Small intestine (tissue), 7 donors: Measurements from ENCODE around the gene SUPT3H. TPM values are rescaled to one million over a fixed set of nuclear protein-coding genes. Genes with fewer than 3 reads are reported as not detected.

Experiments used
- DNase-seq, 2 donors: peaks; one replicate each; pipeline versions ENCODE4 v3.0.0 to v3.0.0-alpha.2; 2013
- FAIRE-seq: peaks from 2 replicates; lab custom pipeline; 2012; peaks lifted over from hg19 to GRCh38; lab: Jason Lieb, UNC
- H3K27ac ChIP-seq, 3 donors: one replicate each; pipeline ENCODE4 v1.5.1; 2013; ENCODE audit warnings: low read length in 2 of 3, mild to moderate bottlenecking in 2 of 3, control low read depth in 1 of 3, inconsistent platforms in 1 of 3, low read depth in 1 of 3, moderate library complexity in 1 of 3
- H3K27me3 ChIP-seq, 3 donors: one replicate each; pipeline ENCODE4 v1.6.1; 2013; ENCODE audit warnings: low read length in 3 of 3, inconsistent platforms in 1 of 3; ENCODE audit not compliant: control insufficient read depth in 3 of 3, insufficient read depth in 3 of 3
- H3K36me3 ChIP-seq, 3 donors: one replicate each; pipeline ENCODE4 v1.6.1; 2013; ENCODE audit warnings: low read length in 3 of 3, inconsistent platforms in 1 of 3, low read depth in 1 of 3, mild to moderate bottlenecking in 1 of 3, moderate library complexity in 1 of 3; ENCODE audit not compliant: control insufficient read depth in 3 of 3, insufficient read depth in 2 of 3
- H3K4me1 ChIP-seq, 3 donors: one replicate each; pipeline ENCODE4 v1.6.1; 2013; ENCODE audit warnings: low read length in 2 of 3, inconsistent platforms in 1 of 3, low read depth in 1 of 3, mild to moderate bottlenecking in 1 of 3, moderate library complexity in 1 of 3; ENCODE audit not compliant: control insufficient read depth in 3 of 3, insufficient read depth in 2 of 3
- H3K4me3 ChIP-seq, 3 donors: one replicate each; pipeline ENCODE4 v1.5.1; 2013; ENCODE audit warnings: low read length in 3 of 3, control low read depth in 1 of 3, inconsistent platforms in 1 of 3, low read depth in 1 of 3, mild to moderate bottlenecking in 1 of 3, moderate library complexity in 1 of 3
- H3K9me3 ChIP-seq, 2 donors: one replicate each; pipeline ENCODE4 v1.6.1; 2013; ENCODE audit warnings: low read depth in 1 of 2, low read length in 1 of 2; ENCODE audit not compliant: control insufficient read depth in 2 of 2, insufficient read depth in 1 of 2
- WGBS, 3 donors: extraction: QIAGEN DNeasy Blood & Tissue Kit; methylation state at CpG; one replicate each; pipeline ENCODE4 v1.1.7; 2013; 5-methylcytosine and 5-hydroxymethylcytosine counted together
- polyA plus RNA-seq, 4 donors: library from polyadenylated mRNA; stranded (reverse) in 3 of 4; unstranded in 1 of 4; fragments of 200-250 nt in 3 of 4; fragments of 120-200 nt in 1 of 4; gene quantifications; one replicate each; pipeline versions ENCODE4 v1.2.1 to v1.2.3, GENCODE V29; 2013
- donor health status: healthy with polysubstance abuse.
- donor health status: control.
- donor health status: control.
- donor health status: Bipolar disorder and iron deficiency.
- donor health status: healthy.

SUPT3H gene
- polyA plus RNA-seq, 4 donors: 2.0 to 13.8 (median 7.0) TPM

DNA sequence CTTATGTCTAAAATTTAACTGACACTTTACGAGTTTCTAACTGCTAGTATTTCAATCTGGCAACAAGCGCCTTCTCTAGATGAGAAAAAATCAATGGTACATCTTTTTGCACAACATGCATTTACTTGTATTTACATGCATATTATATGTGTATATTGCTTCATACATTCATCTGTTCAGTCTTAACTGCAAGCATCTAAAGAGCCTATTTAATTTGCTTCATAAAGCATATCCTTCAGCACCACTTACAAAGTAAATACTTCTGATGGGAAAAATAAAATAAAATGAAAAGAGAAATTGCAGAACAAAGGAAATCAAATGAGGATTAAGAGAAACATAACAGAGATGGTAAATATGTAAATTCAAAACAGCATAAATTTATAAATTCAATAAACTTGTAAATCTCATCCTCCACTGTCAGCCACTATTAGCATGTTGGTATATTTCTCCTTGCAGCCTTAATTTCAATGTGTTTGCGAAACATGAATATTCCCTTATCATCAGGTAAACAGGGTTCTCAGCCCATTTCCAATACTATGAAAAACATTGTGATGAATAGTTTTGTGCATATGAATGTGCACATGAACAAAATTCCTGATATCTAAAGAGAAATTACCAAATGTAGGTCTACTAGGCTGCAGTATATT lies 382.1 kb downstream of the SUPT3H start:
- FAIRE-seq (no peak), DNase-seq (no peak)
- Histone ChIP-seq H3K4me1 (no peaks in the 10 kb centered on the region), H3K27ac (no peak overlapping the region), H3K4me3 (no peak overlapping the region), H3K9me3 (no peaks in the 10 kb centered on the region), H3K27me3 (no peaks in the 10 kb centered on the region), H3K36me3 (no peaks in the 10 kb centered on the region)
- 95 to 98% (median 96%) methylated on average over 3 of the region's 3 CpGs for WGBS, 3 donors

DNA sequence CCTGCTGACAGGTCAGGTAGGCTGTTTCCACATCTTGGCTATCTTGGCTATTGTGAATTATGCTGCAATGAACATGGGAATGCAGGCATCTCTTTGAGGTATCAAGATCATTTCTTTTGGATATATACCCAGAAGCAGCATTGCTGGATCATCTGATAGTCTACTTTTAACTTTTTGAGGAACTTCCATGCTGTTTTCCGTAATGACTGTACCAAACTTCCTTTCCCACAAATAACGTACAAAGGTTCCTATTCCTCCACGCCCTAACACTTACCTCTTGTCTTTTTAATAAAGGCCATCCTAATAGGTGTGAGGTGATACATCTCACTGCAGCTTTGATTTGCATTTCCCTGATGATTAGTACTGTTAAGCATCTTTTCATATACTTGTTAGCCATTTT lies 388.3 kb downstream of the SUPT3H start:
- H3K4me1 ChIP-seq: no peaks in the 10 kb centered on the region
- no peaks in the 10 kb centered on the region for H3K27me3 ChIP-seq
- no peak overlapping the region for H3K4me3 ChIP-seq
- H3K36me3 ChIP-seq: no peaks in the 10 kb centered on the region
- H3K27ac ChIP-seq: no peak overlapping the region
- no peak for DNase-seq
- no peak for FAIRE-seq
- WGBS, 3 donors: 90 to 98% (median 95%) methylated on average over 3 of the region's 3 CpGs
- H3K9me3 ChIP-seq: no peaks in the 10 kb centered on the region

DNA sequence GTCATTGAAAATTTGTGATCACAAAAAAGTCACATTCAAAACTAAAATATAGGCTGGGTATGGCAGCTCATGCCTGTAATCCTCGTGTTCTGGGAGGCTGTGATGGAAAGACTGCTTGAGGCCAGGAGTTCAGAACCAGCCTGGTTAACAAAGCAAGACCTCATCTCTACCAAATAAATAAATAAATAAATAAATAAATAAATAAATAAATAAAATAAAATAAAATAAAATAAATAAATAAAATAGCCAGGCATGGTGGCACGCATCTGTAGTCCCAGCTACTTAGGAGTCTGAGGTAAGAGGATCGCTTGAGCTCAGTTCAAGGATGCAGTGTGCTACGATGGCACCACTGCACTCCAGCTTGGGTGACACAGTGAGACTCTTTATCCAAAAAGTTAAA lies 392.7 kb downstream of the SUPT3H start:
- Histone ChIP-seq H3K4me1 (no peaks in the 10 kb centered on the region), H3K27ac (no peak overlapping the region), H3K4me3 (no peak overlapping the region), H3K36me3 (no peaks in the 10 kb centered on the region), H3K9me3 (no peaks in the 10 kb centered on the region), H3K27me3 (no peaks in the 10 kb centered on the region)
- FAIRE-seq (no peak), DNase-seq (no peak)
- 94 to 98% (median 96%) methylated on average over 4 of the region's 4 CpGs for WGBS, 3 donors

DNA sequence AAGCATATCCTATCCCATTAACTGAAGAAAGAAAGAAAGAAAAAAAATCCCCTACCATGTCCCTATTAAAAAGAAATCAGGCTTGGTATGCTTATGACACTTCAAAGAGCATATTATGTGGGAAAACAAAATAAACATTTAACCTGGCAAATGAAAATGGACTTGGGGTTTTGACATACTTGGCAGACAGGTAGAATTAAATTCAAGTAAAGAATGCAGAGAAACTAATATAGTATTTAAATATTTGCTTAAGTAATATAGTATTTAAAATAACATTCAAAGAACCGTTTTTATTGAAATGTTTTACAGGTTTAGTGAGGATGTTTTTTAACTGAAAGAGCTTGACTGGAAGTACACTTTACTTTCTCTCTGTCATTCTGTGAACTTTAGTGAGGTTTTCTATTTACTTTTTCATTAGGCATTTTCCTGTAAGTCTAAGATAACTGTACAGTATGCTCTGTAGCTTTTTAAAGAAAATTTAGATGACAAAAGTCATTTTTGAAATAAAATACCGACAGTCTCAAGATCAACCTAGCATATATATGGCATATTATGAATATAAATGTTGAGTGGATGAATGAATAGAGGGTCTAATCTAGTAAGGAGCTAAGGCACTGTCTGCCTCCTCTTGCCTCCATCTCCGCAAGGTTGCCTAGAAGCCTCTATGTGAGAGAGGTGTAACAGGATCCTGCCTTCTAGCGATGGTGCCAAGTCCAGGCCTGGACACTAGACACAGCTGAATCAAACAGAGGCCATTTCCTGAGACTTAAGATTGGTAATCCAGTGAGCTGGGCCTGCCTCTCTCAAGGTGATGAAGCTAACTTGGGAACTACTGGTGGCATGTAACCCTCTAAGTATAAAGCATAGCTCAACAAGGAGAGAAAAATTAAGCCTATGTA lies 394.0 kb downstream of the SUPT3H start:
- Histone ChIP-seq H3K4me1 (no peaks in the 10 kb centered on the region), H3K27ac (no peak overlapping the region), H3K4me3 (no peak overlapping the region), H3K9me3 (no peaks in the 10 kb centered on the region), H3K27me3 (no peaks in the 10 kb centered on the region), H3K36me3 (no peaks in the 10 kb centered on the region)
- FAIRE-seq: no peak
- no peak for DNase-seq
- 91 to 96% (median 93%) methylated on average over 4 of the region's 4 CpGs for WGBS, 3 donors

DNA sequence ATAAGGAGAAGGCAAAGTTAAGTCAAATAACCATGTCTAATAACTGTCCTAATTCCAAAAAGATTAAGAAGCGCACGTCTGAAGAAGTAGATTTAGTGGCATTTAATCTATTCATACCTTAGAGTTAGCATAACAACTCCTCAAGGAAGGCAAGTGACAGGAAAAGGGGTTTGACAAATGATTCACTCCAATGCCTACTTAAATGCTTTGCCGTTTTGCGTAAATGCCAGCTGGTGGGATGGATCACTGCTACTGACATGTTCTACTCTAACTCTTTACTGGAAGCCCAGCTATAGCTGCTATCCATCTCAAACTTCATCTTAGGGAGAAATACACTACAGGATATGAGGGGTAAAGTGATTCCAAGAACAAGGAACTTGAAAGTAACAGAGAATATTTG lies 396.9 kb downstream of the SUPT3H start:
- DNase-seq (no peak), FAIRE-seq (no peak)
- Histone ChIP-seq H3K27ac (no peak overlapping the region), H3K9me3 (no peaks in the 10 kb centered on the region), H3K4me3 (no peak overlapping the region), H3K4me1 (no peaks in the 10 kb centered on the region), H3K27me3 (no peaks in the 10 kb centered on the region), H3K36me3 (no peaks in the 10 kb centered on the region)
- WGBS, 3 donors: 91 to 93% (median 92%) methylated on average over 4 of the region's 4 CpGs

DNA sequence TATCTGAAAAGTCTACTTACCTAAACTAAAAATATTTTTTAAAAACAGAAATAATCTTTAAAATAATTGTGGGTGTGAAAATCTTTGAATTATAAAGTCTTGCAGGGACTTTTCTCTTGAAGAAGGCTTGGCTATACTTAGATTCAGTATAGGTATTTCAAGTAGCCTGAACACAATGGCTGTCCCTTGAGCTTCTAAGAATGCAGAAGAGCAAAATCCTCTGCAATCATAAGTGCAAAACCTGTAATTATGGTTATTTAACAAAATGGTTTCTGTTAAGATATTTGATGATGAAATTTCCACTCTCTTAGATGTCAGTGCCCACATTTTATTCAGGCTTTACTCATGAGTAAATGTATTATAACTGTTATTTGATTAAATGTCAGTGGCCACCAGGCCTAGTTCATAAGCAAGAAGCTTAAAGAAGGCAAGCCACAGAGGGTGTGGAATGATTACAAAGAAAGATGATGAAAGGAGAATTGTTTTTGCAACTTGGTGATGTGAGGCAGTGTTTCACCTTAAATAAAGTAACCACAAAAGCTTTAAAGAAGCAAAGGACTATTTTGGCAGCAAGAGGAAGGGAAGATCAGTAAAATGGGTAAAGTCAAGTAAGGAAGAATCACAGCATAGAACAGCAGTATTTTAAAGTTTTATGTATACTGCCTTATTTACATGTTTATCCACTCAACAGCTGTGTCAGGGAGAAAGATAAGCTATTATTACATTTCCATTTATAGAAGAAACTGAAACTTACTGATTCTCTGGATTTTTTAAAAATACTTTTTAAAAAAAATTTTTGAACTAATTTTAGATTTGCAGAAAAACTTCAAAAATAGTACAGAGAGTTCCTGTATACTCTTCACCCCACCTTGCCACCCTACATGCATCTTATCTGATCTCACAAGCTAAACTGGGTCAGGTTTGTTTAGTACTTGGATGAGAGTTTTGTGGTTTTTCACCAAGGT lies 400.8 kb downstream of the SUPT3H start:
- DNase-seq (peak in 1 of 2 donors; percentile 20), FAIRE-seq (no peak)
- peaks cover 0 to 15% of the 10 kb centered on the region in 2 donors for H3K9me3 ChIP-seq
- no peaks in the 10 kb centered on the region for H3K27me3 ChIP-seq
- no peaks in the 10 kb centered on the region for H3K4me1 ChIP-seq
- no peak overlapping the region for H3K4me3 ChIP-seq
- H3K36me3 ChIP-seq: no peaks in the 10 kb centered on the region
- H3K27ac ChIP-seq: no peak overlapping the region

DNA sequence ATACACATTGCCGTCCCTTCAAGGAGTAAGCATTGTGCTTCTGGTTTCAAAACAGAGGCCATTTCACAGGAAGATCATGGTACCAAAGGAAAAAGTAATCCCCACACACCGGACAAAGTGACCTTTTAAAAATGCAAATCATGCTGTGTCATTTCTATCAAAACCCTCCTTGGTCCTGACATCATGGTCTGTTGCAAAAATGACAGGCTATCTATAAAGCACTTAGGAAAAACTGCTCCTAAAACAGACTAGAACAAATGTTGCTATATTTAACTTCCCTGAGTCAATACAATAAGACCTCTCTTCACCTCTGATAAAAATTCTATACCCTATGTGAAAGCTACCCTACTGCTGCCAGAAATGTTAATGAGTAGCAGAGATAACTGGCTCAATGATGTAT lies 403.2 kb downstream of the SUPT3H start:
- WGBS, 3 donors: 43 to 46% (median 46%) methylated on average over 2 of the region's 2 CpGs

DNA sequence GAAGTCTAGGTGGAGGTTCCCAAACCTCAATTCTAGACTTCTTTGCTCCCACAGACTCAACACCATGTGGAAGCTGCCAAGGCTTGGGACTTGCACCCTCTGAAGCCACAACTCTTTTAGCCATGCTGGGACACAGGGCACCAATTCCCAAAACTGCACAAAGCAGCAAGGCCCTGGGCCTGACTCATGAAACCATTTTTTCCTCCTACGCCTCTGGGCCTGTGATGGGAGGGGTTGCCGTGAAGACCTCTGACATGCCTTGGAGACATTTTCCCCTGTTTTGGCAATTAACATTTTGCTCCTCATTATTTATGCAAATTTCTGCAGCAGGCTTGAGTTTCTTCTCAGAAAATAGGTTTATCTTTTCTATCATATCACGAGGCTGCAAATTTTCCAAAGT lies 405.0 kb downstream of the SUPT3H start:
- Histone ChIP-seq H3K4me3 (no peak overlapping the region), H3K9me3 (peaks cover 0 to 16% of the 10 kb centered on the region in 2 donors), H3K27ac (no peak overlapping the region), H3K4me1 (no peaks in the 10 kb centered on the region), H3K36me3 (no peaks in the 10 kb centered on the region), H3K27me3 (no peaks in the 10 kb centered on the region)
- FAIRE-seq (no peak), DNase-seq (no peak)
- WGBS, 3 donors: 97 to 98% (median 97%) methylated on average over 3 of the region's 3 CpGs

More for the DNA sequence above, 403.2 kb downstream of the SUPT3H start:
- Histone ChIP-seq H3K27me3 (no peaks in the 10 kb centered on the region), H3K4me1 (no peaks in the 10 kb centered on the region), H3K36me3 (no peaks in the 10 kb centered on the region), H3K27ac (no peak overlapping the region), H3K4me3 (no peak overlapping the region), H3K9me3 (peaks cover 0 to 16% of the 10 kb centered on the region in 2 donors)
- DNase-seq (no peak), FAIRE-seq (no peak)
